IMR-90 (cell line): ENCODE results near the gene ATXN1. TPM values are rescaled to one million over a fixed set of nuclear protein-coding genes. Genes with fewer than 3 reads are reported as not detected.
A peak's percentile ranks its signal among the peaks of the same experiment; 100 is the strongest.

Source experiments
- ATAC-seq: fragments of 200-7000 bp; cut with Tn5 transposase; 2 replicates; pipeline ENCODE4 v1.9.1; 2020; ENCODE audit warnings: low read depth, mild to moderate bottlenecking, moderate library complexity
- BruUV-seq: library from RNA; stranded (reverse); fragments of 400-500 nt; replicated peaks from 2 replicates; lab custom pipeline; 2021; lab: Mats Ljungman, UMichigan
- CTCF ChIA-PET: fragments of 300-600 bp; formaldehyde crosslinking; extraction: SDS; loops from one replicate; lab custom pipeline; 2021; ENCODE audit warnings: antibody characterized with exemption; lab: Yijun Ruan, JAX
- POLR2A ChIA-PET: fragments of 300-600 bp; sonication (Branson Sonifier 250); formaldehyde crosslinking; loops from one replicate; lab custom pipeline; 2022; ENCODE audit warnings: antibody characterized with exemption; ENCODE audit not compliant: unreplicated experiment; lab: Charles Lee
- DNase-seq: peaks from one replicate; pipeline ENCODE4 v3.0.0; 2013
- H2AFZ ChIP-seq: replicated peaks from 2 replicates; pipeline ENCODE3; 2013; ENCODE audit warnings: low read length, mild to moderate bottlenecking; ENCODE audit not compliant: poor library complexity
- H2AK5ac ChIP-seq: 2 replicates; pipeline ENCODE4 v1.6.1; 2013; ENCODE audit warnings: low read depth, low read length, inconsistent platforms
- H2AK9ac ChIP-seq: replicated peaks from 2 replicates; pipeline ENCODE3; 2013; ENCODE audit warnings: mild to moderate bottlenecking, low read depth, low read length, moderate library complexity; ENCODE audit not compliant: poor library complexity
- H2BK120ac ChIP-seq: 2 replicates; pipeline ENCODE4 v1.6.1; 2013; ENCODE audit warnings: low read depth, low read length, inconsistent platforms
- H2BK15ac ChIP-seq: 3 replicates; pipeline ENCODE4 v1.6.1; 2013; ENCODE audit warnings: low read depth, low read length, inconsistent platforms
- H2BK20ac ChIP-seq: 2 replicates; pipeline ENCODE4 v1.6.1; 2013; ENCODE audit warnings: low read depth, mild to moderate bottlenecking, inconsistent platforms, low read length, moderate library complexity
- H2BK5ac ChIP-seq: 2 replicates; pipeline ENCODE4 v1.6.1; 2013; ENCODE audit warnings: mild to moderate bottlenecking, low read depth, low read length, inconsistent platforms; ENCODE audit not compliant: poor library complexity, severe bottlenecking
- H3K14ac ChIP-seq: replicated peaks from 2 replicates; pipeline ENCODE4 v1.6.1; 2013; ENCODE audit warnings: low read depth, low read length, inconsistent platforms
- H3K18ac ChIP-seq: 2 replicates; pipeline ENCODE4 v1.6.1; 2013; ENCODE audit warnings: low read depth, low read length, control low read depth
- H3K23ac ChIP-seq: 2 replicates; pipeline ENCODE4 v1.6.1; 2013; ENCODE audit warnings: low read depth, low read length, inconsistent platforms
- H3K27ac ChIP-seq: 2 replicates; pipeline ENCODE4 v1.5.1; 2013; ENCODE audit warnings: mild to moderate bottlenecking, control low read depth, low read length; ENCODE audit not compliant: insufficient read depth
- H3K27me3 ChIP-seq: 2 replicates; pipeline ENCODE4 v1.6.1; 2013; ENCODE audit warnings: low read length; ENCODE audit not compliant: control insufficient read depth, insufficient read depth
- H3K36me3 ChIP-seq: 2 replicates; pipeline ENCODE4 v1.6.1; 2013; ENCODE audit warnings: low read length, mixed read lengths; ENCODE audit not compliant: control insufficient read depth, insufficient read depth
- H3K4ac ChIP-seq: 2 replicates; pipeline ENCODE4 v1.6.1; 2013; ENCODE audit warnings: low read depth, low read length, inconsistent platforms
- H3K4me1 ChIP-seq: 2 replicates; pipeline ENCODE4 v1.6.1; 2013; ENCODE audit warnings: low read length, mixed read lengths; ENCODE audit not compliant: control insufficient read depth, insufficient read depth
- H3K4me2 ChIP-seq: 2 replicates; pipeline ENCODE4 v1.6.1; 2013; ENCODE audit warnings: low read depth, mild to moderate bottlenecking, control low read depth, low read length, moderate library complexity
- H3K4me3 ChIP-seq: 2 replicates; pipeline ENCODE4 v1.5.1; 2013; ENCODE audit warnings: low read depth, mild to moderate bottlenecking, control low read depth, low read length, moderate library complexity; ENCODE audit not compliant: insufficient read depth
- H3K56ac ChIP-seq: 2 replicates; pipeline ENCODE4 v1.6.1; 2013; ENCODE audit warnings: low read length, inconsistent platforms; ENCODE audit not compliant: insufficient read depth; ENCODE audit errors: extremely low read depth
- H3K79me1 ChIP-seq, 2 experiments: 2 replicates each; pipeline ENCODE4 v1.6.1; 2013; ENCODE audit warnings: low read length in 2 of 2, inconsistent platforms in 1 of 2, low read depth in 1 of 2
- H3K9ac ChIP-seq: 2 replicates; pipeline ENCODE4 v1.6.1; 2013; ENCODE audit warnings: low read depth, low read length, control low read depth
- H3K9me1 ChIP-seq: 2 replicates; pipeline ENCODE4 v1.6.1; 2013; ENCODE audit warnings: low read length, inconsistent platforms; ENCODE audit not compliant: insufficient read depth
- H3K9me3 ChIP-seq: 2 replicates; pipeline ENCODE4 v1.6.1; 2013; ENCODE audit warnings: low read length; ENCODE audit not compliant: control insufficient read depth, insufficient read depth
- H4K20me1 ChIP-seq: 2 replicates; pipeline ENCODE4 v1.6.1; 2013; ENCODE audit warnings: low read length, inconsistent platforms; ENCODE audit not compliant: insufficient read depth
- H4K5ac ChIP-seq: 2 replicates; pipeline ENCODE4 v1.6.1; 2013; ENCODE audit warnings: mild to moderate bottlenecking, low read depth, low read length, control low read depth
- H4K8ac ChIP-seq, 2 experiments: 2 replicates each; pipeline ENCODE4 v1.6.1; 2013; ENCODE audit warnings: low read depth in 2 of 2, low read length in 2 of 2, control low read depth in 1 of 2, inconsistent platforms in 1 of 2
- H4K91ac ChIP-seq: 2 replicates; pipeline ENCODE4 v1.6.1; 2013; ENCODE audit warnings: low read depth, low read length, inconsistent platforms; ENCODE audit not compliant: insufficient read depth
- BHLHE40 ChIP-seq: fragments of 150-350 bp; IDR thresholded peaks from 2 replicates; pipeline ENCODE4 v1.6.1; 2016; ENCODE audit warnings: mild to moderate bottlenecking, low read depth, low read length
- CEBPB ChIP-seq: IDR thresholded peaks from 2 replicates; pipeline ENCODE4 v1.6.1; 2012; ENCODE audit warnings: low read depth, low read length, improper control_type of control experiment
- CHD1 ChIP-seq: IDR thresholded peaks from 2 replicates; pipeline ENCODE4 v1.6.1; 2012; ENCODE audit warnings: low read depth, low read length, improper control_type of control experiment
- CTCF ChIP-seq: conservative IDR thresholded peaks from 2 replicates; pipeline ENCODE4 v1.5.1; 2012; ENCODE audit warnings: mild to moderate bottlenecking, low read depth, low read length, improper control_type of control experiment
- FOS ChIP-seq: fragments of 150-350 bp; IDR thresholded peaks from 2 replicates; pipeline ENCODE4 v1.6.1; 2016; ENCODE audit warnings: low read depth, low read length
- MAFK ChIP-seq: IDR thresholded peaks from 2 replicates; pipeline ENCODE4 v1.6.1; 2012; ENCODE audit warnings: low read depth, low read length, improper control_type of control experiment
- MXI1 ChIP-seq: IDR thresholded peaks from 2 replicates; pipeline ENCODE4 v1.6.1; 2012; ENCODE audit warnings: low read depth, mild to moderate bottlenecking, low read length, moderate library complexity, borderline replicate concordance
- RAD21 ChIP-seq: IDR thresholded peaks from 2 replicates; pipeline ENCODE4 v1.6.1; 2012; ENCODE audit warnings: low read length, improper control_type of control experiment
- RCOR1 ChIP-seq: IDR thresholded peaks from 2 replicates; pipeline ENCODE4 v1.6.1; 2012; ENCODE audit warnings: mild to moderate bottlenecking, low read length, improper control_type of control experiment; ENCODE audit not compliant: insufficient replicate concordance
- RFX5 ChIP-seq: IDR thresholded peaks from 2 replicates; pipeline ENCODE4 v1.8.0; 2012; ENCODE audit warnings: low read depth, mild to moderate bottlenecking, low read length, moderate library complexity
- USF2 ChIP-seq: fragments of 150-350 bp; IDR thresholded peaks from 2 replicates; pipeline ENCODE4 v1.6.1; 2017; ENCODE audit warnings: mild to moderate bottlenecking, antibody characterized with exemption, low read length, low read depth
- WGBS, 2 experiments: methylation state at CpG; one replicate each; pipeline versions ENCODE4 v1.1.5 to v1.1.7; 2013; ENCODE audit warnings: missing lambda C conversion rate in 2 of 2; ENCODE audit not compliant: insufficient read length in 1 of 2; ENCODE audit errors: extremely low coverage in 2 of 2; 5-methylcytosine and 5-hydroxymethylcytosine counted together
- dilution Hi-C: fragments of 300-500 bp; cut with HindIII; formaldehyde crosslinking; loops from one replicate; pipeline ENCODE4 v1.14.3; 2018; ENCODE audit warnings: low sequenced_read_pairs; ENCODE audit not compliant: unreplicated experiment
- in situ Hi-C: fragments of 300-500 bp; cut with MboI; formaldehyde crosslinking; loops from 3 replicates; pipeline ENCODE4 v1.14.3; 2019; ENCODE audit warnings: low sequenced_read_pairs, inconsistent platforms, mixed read lengths
- intact Hi-C: fragments of 100-400 bp; cut with micrococcal nuclease; formaldehyde crosslinking; loops from 2 replicates; pipeline ENCODE4 v1.10.0; 2022
- polyA plus RNA-seq, 3 experiments: library from polyadenylated mRNA; depleted of rRNA; stranded (reverse); fragments of >200 nt; gene quantifications; 2 replicates each; pipeline ENCODE4 v1.2.3, GENCODE V29; 2012; ENCODE audit warnings: low replicate concordance in 1 of 3
- total RNA-seq: library from RNA; depleted of rRNA; stranded (reverse); fragments of >200 nt; gene quantifications from 2 replicates; pipeline ENCODE4 v1.2.3, GENCODE V29; 2012
- TF ChIP-seq, protein P1 (sequence below): fragments of 150-350 bp; IDR thresholded peaks from 2 replicates; pipeline ENCODE4 v1.6.1; 2016; ENCODE audit warnings: low read depth, mild to moderate bottlenecking, low read length, moderate library complexity, borderline replicate concordance

ATXN1 gene
- total and polyA plus RNA-seq, 2 of the 4 experiments (the other 2 are of a cell fraction): 7.3 to 11.1 TPM

GRCh38 chr6:16704401-16705045, 56.7 kb downstream of the ATXN1 start:
- Histone ChIP-seq H3K9me1 (peaks cover 14% of the 10 kb centered on the region), H4K91ac (no peak overlapping the region), H2AK9ac (peak overlapping the region; percentile 5), H3K4ac (peak overlapping the region; percentile 27; the same call in 1 of the 2 replicates), H2AFZ (peak overlapping the region; percentile 63), H2BK5ac (no peak overlapping the region), H2BK20ac (no peak overlapping the region), H3K27ac (no peak overlapping the region), H4K5ac (no peak overlapping the region), H3K79me1 (peaks cover 32 to 49% of the 10 kb centered on the region in 2 experiments), H3K4me1 (peaks cover 13% of the 10 kb centered on the region), H4K20me1 (peaks cover 21% of the 10 kb centered on the region), H3K4me2 (peak overlapping the region; percentile 63), H2BK120ac (no peak overlapping the region), H3K56ac (0 out of 2 replicates have a peak overlapping the region, but pooled peaks have one; percentile 24), H4K8ac (no peak overlapping the region; a peak in 1 of 4 replicates), H3K27me3 (no peaks in the 10 kb centered on the region), H3K9me3 (no peaks in the 10 kb centered on the region), H2BK15ac (no peak overlapping the region), H3K9ac (0 out of 2 replicates have a peak overlapping the region, but pooled peaks have one; percentile 9), H3K36me3 (no peaks in the 10 kb centered on the region), H3K14ac (peak overlapping the region; percentile 71), H3K18ac (no peak overlapping the region), H2AK5ac (0 out of 2 replicates have a peak overlapping the region, but pooled peaks have one; percentile 40), H3K4me3 (no peak overlapping the region), H3K23ac (peak overlapping the region; percentile 9; the same call in 1 of the 2 replicates)
- BruUV-seq: no TSS peak
- ChIA-PET POLR2A (no interaction called here), CTCF (no interaction called here)
- dilution Hi-C loops (no loop called here), in situ Hi-C loops (no loop called here), intact Hi-C loops (no loop called here)
- ATAC-seq (peak; percentile 92), DNase-seq (peak; percentile 79)
- TF ChIP-seq RFX5 (no peak), RAD21 (0 out of 2 replicates have a peak, but pooled peaks have one; percentile 20), USF2 (no peak), MXI1 (0 out of 2 replicates have a peak, but pooled peaks have one; percentile 3), RCOR1 (no peak), CHD1 (no peak), CTCF (no peak), CEBPB (no peak), MAFK (no peak), FOS (0 out of 2 replicates have a peak, but pooled peaks have one; percentile 34), BHLHE40 (0 out of 2 replicates have a peak, but pooled peaks have one; percentile 13)
- TF ChIP-seq, protein P1, sequence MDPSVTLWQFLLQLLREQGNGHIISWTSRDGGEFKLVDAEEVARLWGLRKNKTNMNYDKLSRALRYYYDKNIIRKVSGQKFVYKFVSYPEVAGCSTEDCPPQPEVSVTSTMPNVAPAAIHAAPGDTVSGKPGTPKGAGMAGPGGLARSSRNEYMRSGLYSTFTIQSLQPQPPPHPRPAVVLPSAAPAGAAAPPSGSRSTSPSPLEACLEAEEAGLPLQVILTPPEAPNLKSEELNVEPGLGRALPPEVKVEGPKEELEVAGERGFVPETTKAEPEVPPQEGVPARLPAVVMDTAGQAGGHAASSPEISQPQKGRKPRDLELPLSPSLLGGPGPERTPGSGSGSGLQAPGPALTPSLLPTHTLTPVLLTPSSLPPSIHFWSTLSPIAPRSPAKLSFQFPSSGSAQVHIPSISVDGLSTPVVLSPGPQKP: no peak
- 0% methylated on average over 2 of the region's 10 CpGs; no CpG with 5 or more reads in 1 of the 2 experiments for WGBS, 2 experiments
